H1 (cell line): ENCODE measurements around the gene P2RY11.

Experiments
- BACH1 ChIP-seq: IDR thresholded peaks from 2 replicates; pipeline ENCODE4 v1.6.1; 2012; ENCODE audit warnings: low read length, improper control_type of control experiment
- CEBPB ChIP-seq: IDR thresholded peaks from 2 replicates; pipeline ENCODE4 v1.6.1; 2012; ENCODE audit warnings: low read depth, low read length
- CHD1 ChIP-seq: IDR thresholded peaks from 2 replicates; pipeline ENCODE4 v1.6.1; 2012; ENCODE audit warnings: low read depth, low read length, improper control_type of control experiment
- CTCF ChIP-seq, 3 experiments: IDR thresholded peaks; 1 replicate in 2 of 3; 2 replicates in 1 of 3; pipeline versions ENCODE4 v1.5.1 to v1.6.1; 2011; ENCODE audit warnings: low read length in 3 of 3, mild to moderate bottlenecking in 3 of 3, inconsistent platforms in 2 of 3, low read depth in 1 of 3, moderate library complexity in 1 of 3; ENCODE audit not compliant: insufficient read depth in 1 of 3; ENCODE audit errors: control extremely low read depth in 1 of 3
- E2F6 ChIP-seq: IDR thresholded peaks from 2 replicates; pipeline ENCODE4 v1.6.1; 2012; ENCODE audit warnings: inconsistent platforms
- EGR1 ChIP-seq: IDR thresholded peaks from 2 replicates; pipeline ENCODE4 v1.6.1; 2011; ENCODE audit warnings: low read depth, low read length, borderline replicate concordance
- EZH2 ChIP-seq: fragments of 200-600 bp; sonication (generic); IDR thresholded peaks from 2 replicates; pipeline ENCODE4 v1.7.1; 2012; ENCODE audit warnings: low read depth, mild to moderate bottlenecking, moderate library complexity, low read length, inconsistent platforms; ENCODE audit not compliant: severe bottlenecking
- JUND ChIP-seq: IDR thresholded peaks from 2 replicates; pipeline ENCODE4 v1.6.1; 2011; ENCODE audit warnings: mild to moderate bottlenecking, improper control_type of control experiment, low read length
- MAX ChIP-seq: IDR thresholded peaks from 2 replicates; pipeline ENCODE4 v1.6.1; 2012; ENCODE audit warnings: inconsistent platforms
- POLR2A ChIP-seq, 2 experiments: IDR thresholded peaks; 1 replicate in 1 of 2; 2 replicates in 1 of 2; pipeline ENCODE4 v1.6.1; 2011; ENCODE audit warnings: low read depth in 2 of 2, low read length in 2 of 2, mild to moderate bottlenecking in 2 of 2; ENCODE audit errors: control extremely low read depth in 1 of 2
- POLR2AphosphoS5 ChIP-seq: IDR thresholded peaks from 2 replicates; pipeline ENCODE4 v1.6.1; 2011; ENCODE audit warnings: low read depth, low read length
- SIX5 ChIP-seq: IDR thresholded peaks from 2 replicates; pipeline ENCODE4 v1.6.1; 2011; ENCODE audit warnings: mild to moderate bottlenecking, low read depth, low read length

- TF ChIP-seq BACH1 = no peak
- TF ChIP-seq POLR2A (IDR thresholded peaks at IDR 0.05; ENCODE audit: control extremely low read depth in 1 of 2, low read depth in 2 of 2, low read length in 2 of 2) = no peak
- TF ChIP-seq CTCF (IDR thresholded peaks at IDR 0.05; ENCODE audit: control extremely low read depth in 1 of 3, insufficient read depth in 1 of 3, low read depth in 1 of 3, low read length in 3 of 3) = no peak
- TF ChIP-seq POLR2AphosphoS5 = no peak
- no peak for TF ChIP-seq CEBPB
- TF ChIP-seq CHD1 = no peak
- no peak for TF ChIP-seq EZH2
- TF ChIP-seq JUND = no peak
- TF ChIP-seq MAX = no peak
- TF ChIP-seq EGR1 = no peak
- no peak for TF ChIP-seq SIX5
- TF ChIP-seq E2F6 = no peak
Observed at GRCh38 chr19:10118960-10119359, 7.5 kb downstream of the P2RY11 start.
